Measurements from ENCODE around the gene CACNA1F. TPM values are rescaled to one million over a fixed set of nuclear protein-coding genes. Genes with fewer than 3 reads are reported as not detected.
A peak's percentile ranks its signal among the peaks of the same experiment; 100 is the strongest.

CACNA1F gene
- total and polyA plus RNA-seq, 9 of the 15 experiments (the other 6 are each of a cell fraction or from before 2014, with no cell fraction given) = under 0.01 to 0.41 (median 0.03) TPM; not detected in 3

- TF ChIP-seq REST (IDR thresholded peaks at IDR 0.05; ENCODE audit: borderline replicate concordance) (peak; percentile 39; the same call in 1 of the 2 replicates), REST (CRISPR knock-in tag; IDR thresholded peaks at IDR 0.05; ENCODE audit: low read depth) (no peak), LEF1 (IDR thresholded peaks at IDR 0.05) (no peak), SMC3 (conservative IDR thresholded peaks at IDR 0.05; ENCODE audit: insufficient read depth, low read depth, low read length) (0 out of 2 replicates have a peak, but pooled peaks have one; percentile 21), CEBPG (CRISPR knock-in tag; IDR thresholded peaks at IDR 0.05) (no peak), CEBPG (tag; conservative IDR thresholded peaks at IDR 0.05 in 1 of 2, IDR thresholded peaks at IDR 0.05 in 1 of 2) (no peak), EWSR1 (IDR thresholded peaks at IDR 0.05; ENCODE audit: borderline replicate concordance, low read depth, partially characterized antibody) (no peak), U2AF1 (optimal IDR thresholded peaks at IDR 0.05; ENCODE audit: low read depth, low read length) (no peak), ZNF449 (CRISPR knock-in tag; IDR thresholded peaks at IDR 0.05) (no peak), ZNF274 (IDR thresholded peaks at IDR 0.05; ENCODE audit: borderline replicate concordance, low read depth, low read length) (no peak), ZNF57 (CRISPR knock-in tag; IDR thresholded peaks at IDR 0.05) (no peak), U2AF2 (optimal IDR thresholded peaks at IDR 0.05; ENCODE audit: low read depth, low read length) (no peak), SIX5 (IDR thresholded peaks at IDR 0.05; ENCODE audit: borderline replicate concordance in 1 of 2, insufficient read depth in 1 of 2, low read depth in 1 of 2, low read length in 2 of 2) (no peak), MIER1 (IDR thresholded peaks at IDR 0.05; ENCODE audit: low read depth) (0 out of 2 replicates have a peak, but pooled peaks have one; percentile 21), ZNF766 (CRISPR knock-in tag; conservative IDR thresholded peaks at IDR 0.05) (no peak), USF2 (CRISPR knock-in tag; IDR thresholded peaks at IDR 0.05) (no peak), RAD21 (CRISPR knock-in tag; conservative IDR thresholded peaks at IDR 0.05 in 1 of 2, IDR thresholded peaks at IDR 0.05 in 1 of 2) (peak in 1 of 2 experiments; percentile 35; a peak in 2 of 4 replicates), KDM2B (CRISPR knock-in tag; IDR thresholded peaks at IDR 0.05) (no peak)
Measured at GRCh38 chrX:49192722-49193328, 40.3 kb downstream of the CACNA1F start (continued).
